A673 (cell line): ENCODE measurements around the gene SYNE1. TPM values are rescaled to one million over a fixed set of nuclear protein-coding genes. Genes with fewer than 3 reads are reported as not detected.

Experiments
- BruUV-seq: library from RNA; stranded (reverse); fragments of 400-500 nt; replicated peaks from 2 replicates; lab custom pipeline; 2021; lab: Mats Ljungman, UMichigan
- CTCF ChIA-PET: fragments of 300-600 bp; sonication (Branson Sonifier 250); formaldehyde crosslinking; loops from one replicate; lab custom pipeline; 2022; ENCODE audit warnings: antibody characterized with exemption; lab: Charles Lee
- POLR2A ChIA-PET: fragments of 300-600 bp; sonication (Branson Sonifier 250); formaldehyde crosslinking; loops from one replicate; lab custom pipeline; 2022; ENCODE audit warnings: antibody characterized with exemption; ENCODE audit not compliant: low non-redundant PET; lab: Charles Lee
- DNase-seq: peaks from one replicate; pipeline ENCODE4 v3.0.0-alpha.2; 2015; ENCODE audit warnings: low spot score
- H3K27ac ChIP-seq: fragments of 200-600 bp; sonication (generic); 2 replicates; pipeline ENCODE4 v1.5.1; 2016; ENCODE audit warnings: mixed run types, low read depth, mild to moderate bottlenecking, mixed read lengths, antibody characterized with exemption, low read length; ENCODE audit not compliant: poor library complexity, severe bottlenecking
- H3K27me3 ChIP-seq: fragments of 200-600 bp; sonication (generic); replicated peaks from 2 replicates; pipeline ENCODE4 v1.6.1; 2017; ENCODE audit warnings: mixed run types, low read depth, mild to moderate bottlenecking, mixed read lengths, antibody characterized with exemption, low read length; ENCODE audit not compliant: insufficient read depth, poor library complexity
- H3K36me3 ChIP-seq: fragments of 200-600 bp; sonication (generic); 2 replicates; pipeline ENCODE4 v1.6.1; 2016; ENCODE audit warnings: mixed run types, mild to moderate bottlenecking, mixed read lengths, antibody characterized with exemption, low read length; ENCODE audit not compliant: insufficient read depth, poor library complexity, severe bottlenecking
- H3K4me1 ChIP-seq: fragments of 200-600 bp; sonication (generic); 2 replicates; pipeline ENCODE4 v1.6.1; 2017; ENCODE audit warnings: mixed run types, mild to moderate bottlenecking, mixed read lengths, antibody characterized with exemption, low read length; ENCODE audit not compliant: insufficient read depth, poor library complexity, severe bottlenecking
- H3K4me3 ChIP-seq: fragments of 200-600 bp; sonication (generic); 2 replicates; pipeline ENCODE4 v1.5.1; 2016; ENCODE audit warnings: low read depth, mixed run types, mild to moderate bottlenecking, mixed read lengths, low read length; ENCODE audit not compliant: poor library complexity, severe bottlenecking
- H3K9me3 ChIP-seq: fragments of 200-600 bp; sonication (generic); 2 replicates; pipeline ENCODE4 v1.6.1; 2016; ENCODE audit warnings: mixed run types, low read depth, mild to moderate bottlenecking, mixed read lengths, antibody characterized with exemption, low read length; ENCODE audit not compliant: poor library complexity, severe bottlenecking
- CTCF ChIP-seq: fragments of 300-800, 200-600 bp; sonication (generic); conservative IDR thresholded peaks from 2 replicates; pipeline ENCODE4 v1.5.1; 2017; ENCODE audit warnings: low read depth, mild to moderate bottlenecking, antibody characterized with exemption, low read length, moderate library complexity, mixed read lengths
- EZH2 ChIP-seq: fragments of 200-600 bp; sonication (generic); IDR thresholded peaks from 2 replicates; pipeline ENCODE4 v1.6.1; 2017; ENCODE audit warnings: borderline replicate concordance, low read depth, mild to moderate bottlenecking, mixed read lengths, antibody characterized with exemption, low read length; ENCODE audit not compliant: poor library complexity, severe bottlenecking
- intact Hi-C: fragments of 100-400 bp; cut with micrococcal nuclease; formaldehyde crosslinking; loops from one replicate; pipeline ENCODE4 v1.10.0; 2022; ENCODE audit not compliant: unreplicated experiment
- total RNA-seq: library from RNA; stranded (reverse); gene quantifications from 2 replicates; pipeline ENCODE4 v1.2.3, GENCODE V29; 2021

Gene SYNE1
- total RNA-seq, 1 experiment from 2014 or later = 12.1 TPM

DNA sequence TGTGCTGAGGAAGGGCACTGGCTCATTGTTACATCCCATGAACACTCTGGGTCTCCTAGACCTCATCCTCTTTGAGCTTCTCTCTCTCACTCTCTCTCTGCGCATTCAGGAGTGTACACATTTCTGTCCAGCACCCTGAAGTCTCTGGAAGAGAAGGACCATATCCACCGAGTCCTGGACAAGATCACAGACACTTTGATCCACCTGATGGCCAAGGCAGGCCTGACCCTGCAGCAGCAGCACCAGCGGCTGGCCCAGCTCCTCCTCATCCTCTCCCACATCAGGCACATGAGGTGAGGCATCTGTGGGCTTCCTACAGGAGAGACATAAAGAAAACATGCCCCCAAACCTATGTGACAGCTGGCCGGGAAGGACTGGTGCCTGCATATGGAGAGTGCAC is 542.9 kb downstream of the SYNE1 start:
- ChIA-PET POLR2A (no interaction called here), CTCF (no interaction called here)
- Histone ChIP-seq H3K27ac (no peak overlapping the region), H3K9me3 (no peaks in the 10 kb centered on the region), H3K4me1 (no peaks in the 10 kb centered on the region), H3K36me3 (no peaks in the 10 kb centered on the region), H3K27me3 (no peaks in the 10 kb centered on the region), H3K4me3 (no peak overlapping the region)
- TF ChIP-seq EZH2 (no peak), CTCF (no peak)
- DNase-seq = no peak
- no TSS peak for BruUV-seq
- intact Hi-C loops = no loop called here

- Histone ChIP-seq H3K27ac (no peak overlapping the region), H3K4me1 (no peaks in the 10 kb centered on the region), H3K4me3 (no peak overlapping the region), H3K27me3 (no peaks in the 10 kb centered on the region), H3K36me3 (no peaks in the 10 kb centered on the region), H3K9me3 (no peaks in the 10 kb centered on the region)
- ChIA-PET CTCF (no interaction called here), POLR2A (no interaction called here)
- no TSS peak for BruUV-seq
- no peak for TF ChIP-seq EZH2
- no peak for TF ChIP-seq CTCF
- intact Hi-C loops = no loop called here
- DNase-seq = no peak
These were observed 543.5 kb downstream of the SYNE1 start for GRCh38 chr6:152093711-152094110.

DNA sequence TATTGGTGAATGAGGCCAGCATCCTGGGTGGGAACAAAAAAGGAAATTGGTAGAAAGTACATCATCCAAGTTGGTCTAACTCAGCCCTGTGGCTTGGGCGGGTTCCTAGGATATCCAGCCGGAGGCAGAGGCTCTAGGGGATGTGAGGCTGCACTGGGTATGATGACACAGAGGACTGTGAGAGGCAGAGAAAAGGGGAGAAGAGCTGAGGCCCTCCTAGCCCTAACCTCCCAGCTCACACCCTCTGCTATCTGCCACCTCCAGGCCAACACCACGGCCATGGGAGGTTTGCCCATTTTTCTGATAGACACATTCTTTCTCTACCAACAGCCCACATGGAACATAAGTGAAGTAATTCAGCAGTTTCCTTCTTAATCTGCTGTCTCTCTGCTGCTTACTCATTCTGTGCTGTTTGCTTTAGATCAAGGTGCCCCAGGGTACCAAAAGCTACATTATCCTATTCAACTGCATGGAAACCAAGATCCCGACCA is 545.3 kb downstream of the SYNE1 start:
- POLR2A ChIA-PET = no interaction called here
- H3K36me3 ChIP-seq = no peaks in the 10 kb centered on the region
- CTCF ChIA-PET = no interaction called here
- no peaks in the 10 kb centered on the region for H3K4me1 ChIP-seq
- no TSS peak for BruUV-seq
- DNase-seq = no peak
- intact Hi-C loops = no loop called here
- no peak overlapping the region for H3K4me3 ChIP-seq
- no peak for TF ChIP-seq EZH2
- no peak for TF ChIP-seq CTCF
- no peak overlapping the region for H3K27ac ChIP-seq
- no peaks in the 10 kb centered on the region for H3K27me3 ChIP-seq
- H3K9me3 ChIP-seq = no peaks in the 10 kb centered on the region
